HG02763 (cell line): Measurements from ENCODE around the gene SGMS1.
"Not testable (repeated sequence)": the region's sequence is repeated elsewhere in the genome, so short reads cannot be mapped to it uniquely, and the experiment has no call there.

Experiments
- ATAC-seq: cut with Tn5 transposase; IDR thresholded peaks from one replicate; pipeline ENCODE4 v1.9.1; 2021; ENCODE audit warnings: mild to moderate bottlenecking, moderate library complexity; ENCODE audit not compliant: unreplicated experiment

Gene SGMS1

GRCh38 chr10:50582766-50583762, 40.7 kb downstream of the SGMS1 start:
- ATAC-seq = no peak

- ATAC-seq = no peak
These were observed 41.7 kb downstream of the SGMS1 start for GRCh38 chr10:50582046-50582445.

- ATAC-seq = no peak
These were observed 43.4 kb downstream of the SGMS1 start for GRCh38 chr10:50580262-50580891.

DNA sequence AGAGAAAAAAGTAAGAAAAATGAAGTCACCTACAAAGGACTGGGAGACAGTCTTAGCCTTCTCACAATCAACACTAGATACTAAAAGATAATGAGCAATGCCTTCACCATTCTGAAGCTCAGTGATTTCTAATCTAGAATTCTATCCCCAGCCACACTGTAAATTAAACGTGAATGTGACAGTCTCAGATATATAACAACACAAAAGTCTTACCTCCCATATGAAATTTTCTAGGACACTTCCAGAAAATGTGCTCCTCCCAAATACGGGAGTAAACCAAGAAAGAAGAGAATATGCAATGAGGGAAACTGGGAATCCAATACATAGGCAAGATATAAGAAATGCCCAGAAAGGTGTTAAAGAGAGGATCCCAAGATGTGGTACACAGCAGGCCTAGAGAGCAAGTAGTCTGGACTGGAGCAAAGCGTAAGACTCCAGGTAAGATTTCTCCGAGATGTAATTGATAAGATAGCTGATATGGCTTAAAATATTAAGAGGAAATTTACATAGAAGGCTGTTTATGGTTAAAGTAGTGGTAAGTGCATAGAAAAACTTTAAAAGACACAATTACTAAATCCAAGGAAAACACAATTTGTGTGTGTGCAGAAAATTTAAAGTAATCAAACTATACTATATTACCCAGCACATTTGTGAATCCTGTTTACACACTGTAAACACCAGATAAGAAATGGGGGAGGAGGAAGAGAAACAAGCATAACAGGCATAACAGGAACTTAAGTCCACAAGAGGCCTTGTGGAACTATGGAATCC, 44.1 kb downstream of the SGMS1 start:
- ATAC-seq = no peak

DNA sequence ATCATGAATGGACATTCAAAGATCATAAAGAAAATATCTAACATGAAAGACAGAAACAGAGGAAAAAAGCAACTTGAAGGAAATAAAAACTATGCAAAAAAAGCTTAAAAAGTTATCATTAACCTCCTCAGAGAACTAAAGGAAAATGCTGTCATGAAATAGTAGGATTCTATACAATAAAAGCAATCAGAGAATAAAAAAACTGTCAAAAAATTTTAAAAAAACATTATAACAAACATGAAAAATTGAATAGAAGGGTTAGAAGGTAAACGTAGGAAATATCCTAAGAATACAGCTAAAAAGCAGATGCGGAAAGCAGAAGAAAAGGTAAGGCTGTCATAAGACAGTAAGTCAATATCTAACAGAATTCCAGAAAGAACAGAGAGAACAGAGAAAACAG, 44.8 kb downstream of the SGMS1 start:
- ATAC-seq = no peak

DNA sequence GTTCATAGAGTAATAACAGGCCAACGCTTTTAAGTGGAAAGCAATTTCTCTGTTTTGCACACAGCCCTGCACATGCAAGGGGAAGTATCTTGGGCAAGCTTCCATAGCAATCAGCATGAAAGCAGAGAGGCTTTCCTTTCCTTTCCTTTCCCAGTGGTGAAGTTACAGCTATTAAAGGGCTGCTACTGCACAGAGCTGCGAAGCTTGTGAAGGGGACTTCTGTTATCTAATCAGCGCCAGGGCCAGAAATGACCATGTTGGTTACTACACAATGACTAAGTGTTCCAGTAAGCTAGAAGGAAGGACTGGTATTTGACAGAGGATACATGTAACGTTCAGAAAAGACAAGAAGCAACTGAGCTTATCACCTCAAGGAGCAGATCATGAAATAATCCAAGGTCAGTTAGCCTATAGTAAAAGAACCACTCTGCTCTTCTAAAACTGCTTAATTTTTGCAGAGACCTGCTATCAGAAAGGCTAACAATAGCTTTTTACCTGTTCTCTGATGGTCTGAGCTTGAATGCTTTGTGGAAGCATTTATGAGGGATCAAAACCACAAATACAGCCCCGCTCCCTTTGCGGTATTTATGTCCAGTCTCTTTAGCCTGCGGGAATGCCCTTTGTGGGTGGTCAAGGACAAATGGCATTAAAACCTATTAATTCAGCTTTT, 45.9 kb downstream of the SGMS1 start:
- no peak for ATAC-seq

DNA sequence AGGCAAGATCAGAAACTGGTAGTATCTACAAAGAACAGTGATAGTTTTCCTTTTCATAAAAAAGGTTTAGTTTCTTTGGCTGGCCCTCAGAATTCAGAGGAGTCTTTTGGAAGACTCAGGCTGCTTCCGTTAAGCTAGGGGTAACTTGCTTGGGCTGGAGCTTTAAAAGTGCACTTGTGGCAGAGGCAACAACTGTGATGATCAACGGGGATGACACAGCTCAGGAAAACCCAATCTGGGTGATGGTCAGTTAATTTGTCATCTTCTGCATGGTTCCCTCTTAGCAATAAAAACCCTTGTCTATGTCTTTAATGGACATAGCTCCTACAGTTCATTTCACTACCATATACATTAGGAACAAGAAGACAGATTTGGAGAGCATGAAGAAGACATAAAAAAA, 46.7 kb downstream of the SGMS1 start:
- no peak for ATAC-seq

GRCh38 chr10:50576245-50576815, 47.4 kb downstream of the SGMS1 start:
- ATAC-seq = no peak

GRCh38 chr10:50575477-50576244, 48.1 kb downstream of the SGMS1 start:
- no peak for ATAC-seq

DNA sequence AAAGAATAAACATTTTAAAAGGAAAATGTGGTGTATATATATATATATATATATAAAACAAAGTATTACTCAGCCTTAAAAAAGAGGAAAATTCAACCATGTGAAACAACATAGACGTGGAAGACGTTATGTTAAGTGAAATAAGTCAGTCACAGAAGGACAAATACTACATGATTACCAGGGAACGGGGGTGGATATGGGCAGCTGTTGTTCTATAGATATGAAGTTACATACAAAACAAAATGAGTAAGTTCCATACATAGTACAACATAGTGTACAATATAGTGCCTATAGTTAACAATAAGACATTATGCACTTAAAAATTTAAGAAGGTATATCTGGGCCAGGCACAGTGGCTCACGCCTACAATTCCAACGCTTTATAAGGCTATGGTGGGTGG, 48.8 kb downstream of the SGMS1 start:
- no peak for ATAC-seq

- ATAC-seq = no peak
These were observed 49.5 kb downstream of the SGMS1 start for GRCh38 chr10:50574305-50574704.

DNA sequence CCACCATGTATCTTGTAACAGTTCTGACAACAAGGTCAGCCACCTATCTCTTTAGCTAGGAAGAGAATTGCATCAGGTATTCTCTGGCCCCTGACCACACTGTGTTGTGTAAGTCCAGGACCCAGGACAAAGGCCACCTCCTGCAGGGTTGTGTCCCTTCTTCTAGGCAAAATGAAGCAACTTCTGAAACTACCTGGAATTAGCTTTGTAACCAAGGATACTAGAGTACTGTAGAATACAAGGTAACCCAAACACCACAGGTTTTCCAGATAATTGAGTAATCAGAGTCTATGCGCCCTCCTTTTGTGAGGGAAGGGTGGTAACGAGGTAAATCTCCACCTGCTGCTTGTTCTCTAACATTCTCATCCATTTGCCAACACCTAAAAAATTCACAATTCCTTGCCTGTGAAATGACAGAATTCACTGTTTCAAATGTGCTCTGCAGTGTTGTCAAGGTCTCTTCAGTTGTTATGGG, 51.7 kb downstream of the SGMS1 start:
- no peak for ATAC-seq

- not testable (repeated sequence) for ATAC-seq
These were observed 55.0 kb downstream of the SGMS1 start for GRCh38 chr10:50568750-50569149.

DNA sequence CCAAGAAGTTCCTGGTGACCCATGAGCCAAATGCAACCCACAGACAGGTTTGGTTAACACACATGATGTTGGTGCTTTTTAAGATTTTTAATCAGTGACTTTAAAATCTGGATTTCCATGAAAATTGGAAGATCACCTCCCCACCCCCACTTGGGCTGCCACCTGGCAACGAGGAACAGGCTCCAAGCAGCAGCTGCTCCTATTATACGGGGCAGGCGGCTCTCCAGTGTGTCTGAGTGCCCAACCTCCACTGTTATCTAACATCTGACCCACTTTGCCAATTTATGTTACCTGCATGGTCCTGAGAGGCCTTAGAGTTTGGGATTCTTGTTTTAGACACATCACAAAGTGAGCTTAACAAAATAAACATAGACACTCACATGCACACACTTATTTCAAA, 56.4 kb downstream of the SGMS1 start:
- no peak for ATAC-seq

GRCh38 chr10:50566150-50566549, 57.6 kb downstream of the SGMS1 start:
- ATAC-seq = no peak

GRCh38 chr10:50565301-50566083, 58.3 kb downstream of the SGMS1 start:
- ATAC-seq = no peak

DNA sequence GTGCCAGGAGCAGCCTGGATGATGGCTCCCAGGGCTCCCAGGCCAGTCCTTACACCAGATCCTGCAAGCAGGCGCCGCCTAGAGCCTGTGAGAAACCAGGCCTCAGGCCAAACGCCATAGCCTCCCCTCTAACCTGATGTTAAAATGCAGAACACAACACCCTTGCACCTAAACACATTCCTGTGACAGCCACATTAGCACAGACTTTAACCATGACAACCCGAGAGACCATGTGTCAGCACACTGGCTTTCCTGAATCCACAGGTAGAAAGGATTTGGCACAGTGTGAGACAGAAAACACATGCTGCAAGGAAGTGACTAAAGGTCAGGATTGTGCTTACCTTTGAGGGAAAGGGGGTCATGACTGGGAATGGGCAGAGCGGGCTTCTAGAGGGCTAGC, 59.9 kb downstream of the SGMS1 start:
- no peak for ATAC-seq

- no peak for ATAC-seq
These were observed 61.9 kb downstream of the SGMS1 start for GRCh38 chr10:50561816-50562215.

- no peak for ATAC-seq
These were observed 62.5 kb downstream of the SGMS1 start for GRCh38 chr10:50561266-50561665.
